ENCODE data around the gene SDS. TPM values are rescaled to one million over a fixed set of nuclear protein-coding genes. Genes with fewer than 3 reads are reported as not detected.

SDS gene
- total RNA-seq, 4 donors from 2014 or later: 0.63 TPM; not detected in 3

DNA sequence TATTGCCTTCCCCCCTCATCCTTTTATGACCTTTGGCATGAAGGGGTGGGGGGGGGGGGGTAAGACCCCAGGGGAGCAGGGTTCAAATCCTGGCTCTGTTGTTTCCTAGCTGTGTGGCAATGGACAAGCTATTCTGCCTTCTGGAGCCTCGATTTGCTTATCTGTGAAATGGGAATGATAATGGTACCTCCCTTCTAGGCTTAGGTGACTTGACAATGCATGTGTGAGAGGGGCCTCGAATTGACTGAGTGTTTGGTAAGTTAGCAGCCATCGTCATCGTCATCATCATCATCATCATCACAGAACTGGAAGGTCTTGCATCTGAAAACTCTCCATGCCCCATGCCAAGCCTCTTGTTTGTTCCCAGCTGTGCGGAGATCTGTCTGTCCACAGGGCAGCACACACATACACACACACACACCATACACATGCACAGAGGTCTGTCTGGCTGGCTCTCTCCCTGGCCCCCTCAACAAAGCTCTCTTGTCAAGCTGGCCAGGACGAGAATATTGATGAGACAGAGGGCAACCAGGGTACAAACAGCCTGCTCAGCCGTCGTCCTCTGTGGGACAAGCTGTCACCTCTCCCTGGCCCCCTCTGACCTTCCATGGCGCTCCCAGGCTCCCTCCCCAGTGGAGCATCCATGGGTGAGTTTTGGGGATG, 5.9 kb upstream of the SDS start:
- intact Hi-C loops (cut with DNase I; ENCODE audit: low total_unique reads): no loop called here
- TF ChIP-seq, protein P1, sequence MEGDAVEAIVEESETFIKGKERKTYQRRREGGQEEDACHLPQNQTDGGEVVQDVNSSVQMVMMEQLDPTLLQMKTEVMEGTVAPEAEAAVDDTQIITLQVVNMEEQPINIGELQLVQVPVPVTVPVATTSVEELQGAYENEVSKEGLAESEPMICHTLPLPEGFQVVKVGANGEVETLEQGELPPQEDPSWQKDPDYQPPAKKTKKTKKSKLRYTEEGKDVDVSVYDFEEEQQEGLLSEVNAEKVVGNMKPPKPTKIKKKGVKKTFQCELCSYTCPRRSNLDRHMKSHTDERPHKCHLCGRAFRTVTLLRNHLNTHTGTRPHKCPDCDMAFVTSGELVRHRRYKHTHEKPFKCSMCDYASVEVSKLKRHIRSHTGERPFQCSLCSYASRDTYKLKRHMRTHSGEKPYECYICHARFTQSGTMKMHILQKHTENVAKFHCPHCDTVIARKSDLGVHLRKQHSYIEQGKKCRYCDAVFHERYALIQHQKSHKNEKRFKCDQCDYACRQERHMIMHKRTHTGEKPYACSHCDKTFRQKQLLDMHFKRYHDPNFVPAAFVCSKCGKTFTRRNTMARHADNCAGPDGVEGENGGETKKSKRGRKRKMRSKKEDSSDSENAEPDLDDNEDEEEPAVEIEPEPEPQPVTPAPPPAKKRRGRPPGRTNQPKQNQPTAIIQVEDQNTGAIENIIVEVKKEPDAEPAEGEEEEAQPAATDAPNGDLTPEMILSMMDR (IDR thresholded peaks at IDR 0.05): no peak
- no peak for TF ChIP-seq POLR2A (IDR thresholded peaks at IDR 0.05)
- DNase-seq (ENCODE audit: low spot score in 2 of 2): no peak
- 61 to 68% methylated on average over 9 of the region's 9 CpGs for WGBS, 2 donors
- H3K4me3 ChIP-seq (ENCODE audit: low read depth, poor library complexity, severe bottlenecking): no peak overlapping the region

DNA sequence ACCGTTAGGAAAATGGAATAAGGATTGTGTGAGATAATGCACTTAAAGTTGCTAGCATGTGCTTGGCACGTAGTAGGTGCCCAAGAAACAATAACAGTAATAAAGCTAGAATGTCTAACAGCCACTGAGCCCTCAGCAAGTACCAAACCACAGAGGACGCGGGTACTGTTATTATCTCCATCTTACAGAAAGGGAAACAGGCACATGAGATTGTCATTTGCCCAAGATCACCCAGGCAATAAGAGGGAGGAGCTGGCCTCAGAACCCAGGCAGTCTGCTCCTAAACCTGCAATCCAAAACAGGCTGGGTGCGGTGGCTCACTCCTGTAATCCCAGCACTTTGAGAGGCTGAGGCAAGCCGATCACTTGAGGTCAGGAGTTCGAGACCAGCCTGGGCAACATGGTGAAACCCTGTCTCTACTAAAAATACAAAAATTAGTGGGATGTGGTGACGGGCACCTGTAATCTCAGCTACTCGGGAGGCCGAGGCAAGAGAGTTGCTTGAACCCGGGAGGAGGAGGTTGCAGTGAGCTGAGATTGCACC, 5.1 kb upstream of the SDS start:
- H3K4me3 ChIP-seq (ENCODE audit: low read depth, poor library complexity, severe bottlenecking): no peak overlapping the region
- intact Hi-C loops (cut with DNase I; ENCODE audit: low total_unique reads): no loop called here
- TF ChIP-seq POLR2A (IDR thresholded peaks at IDR 0.05): no peak
- TF ChIP-seq, protein P1 (IDR thresholded peaks at IDR 0.05): no peak
- DNase-seq (ENCODE audit: low spot score in 2 of 2): no peak
- 88 to 92% methylated on average over 11 of the region's 11 CpGs for WGBS, 2 donors

DNA sequence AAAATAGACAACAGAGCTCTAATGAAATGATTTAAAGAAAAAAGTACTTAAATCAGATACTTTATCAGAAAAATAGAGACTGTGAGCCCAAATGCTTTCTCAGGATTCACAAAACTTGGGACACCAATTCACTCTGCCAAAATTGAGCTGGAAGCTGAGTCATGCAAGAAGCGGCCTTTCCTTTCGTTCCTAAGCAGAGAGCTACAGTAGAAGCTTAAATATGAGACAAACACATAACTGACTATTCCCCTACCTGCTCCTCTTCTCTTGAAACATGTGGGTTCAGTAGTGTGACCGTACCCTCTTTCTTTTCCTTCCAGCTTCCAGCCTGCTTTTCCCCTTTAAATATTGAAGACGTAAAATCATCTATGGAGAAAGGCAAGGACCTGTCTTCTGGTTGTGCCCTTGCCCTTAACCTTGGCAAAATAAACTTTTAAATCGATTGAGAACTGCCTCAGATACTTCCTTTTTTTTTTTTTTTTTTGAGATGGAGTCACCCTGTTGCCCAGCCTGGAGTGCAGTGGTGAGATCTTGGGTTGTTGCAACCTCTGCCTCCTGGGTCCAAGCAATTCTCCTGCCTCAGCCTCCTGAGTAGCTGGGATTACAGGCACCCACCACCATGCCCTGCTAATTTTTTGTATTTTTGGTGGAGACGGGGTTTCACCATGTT, 4.4 kb upstream of the SDS start:
- TF ChIP-seq, protein P1 (IDR thresholded peaks at IDR 0.05): no peak
- TF ChIP-seq POLR2A (IDR thresholded peaks at IDR 0.05): no peak
- H3K4me3 ChIP-seq (ENCODE audit: low read depth, poor library complexity, severe bottlenecking): no peak overlapping the region
- 59 to 65% methylated on average over 6 of the region's 6 CpGs for WGBS, 2 donors
- no peak for DNase-seq (ENCODE audit: low spot score in 2 of 2)
- intact Hi-C loops (cut with DNase I; ENCODE audit: low total_unique reads): no loop called here

DNA sequence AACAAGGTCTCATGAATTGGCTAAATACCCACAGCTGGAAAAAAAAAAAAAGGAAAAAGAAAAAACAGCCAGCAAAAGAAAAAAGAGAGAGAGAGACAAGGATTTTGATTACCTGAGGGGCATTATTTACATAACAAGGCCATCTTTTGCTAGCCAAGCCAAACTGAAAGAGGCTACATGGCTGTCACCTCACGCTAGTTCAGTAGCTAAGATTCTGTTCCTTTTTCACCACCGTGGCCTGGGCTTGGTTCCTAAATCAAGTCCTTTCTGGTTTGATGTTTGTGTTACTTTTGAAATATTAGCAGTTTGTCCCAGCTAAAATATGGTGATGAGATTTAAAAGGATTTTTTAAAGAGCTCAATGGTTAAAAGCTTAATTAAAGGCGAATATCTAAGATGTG, 2.0 kb upstream of the SDS start:
- TF ChIP-seq, protein P1 (IDR thresholded peaks at IDR 0.05): no peak
- no peak for TF ChIP-seq POLR2A (IDR thresholded peaks at IDR 0.05)
- DNase-seq (ENCODE audit: low spot score in 2 of 2): no peak
- WGBS, 2 donors: 75 to 79% methylated on average over 3 of the region's 3 CpGs
- H3K4me3 ChIP-seq (ENCODE audit: low read depth, poor library complexity, severe bottlenecking): no peak overlapping the region
- intact Hi-C loops (cut with DNase I; ENCODE audit: low total_unique reads): no loop called here

DNA sequence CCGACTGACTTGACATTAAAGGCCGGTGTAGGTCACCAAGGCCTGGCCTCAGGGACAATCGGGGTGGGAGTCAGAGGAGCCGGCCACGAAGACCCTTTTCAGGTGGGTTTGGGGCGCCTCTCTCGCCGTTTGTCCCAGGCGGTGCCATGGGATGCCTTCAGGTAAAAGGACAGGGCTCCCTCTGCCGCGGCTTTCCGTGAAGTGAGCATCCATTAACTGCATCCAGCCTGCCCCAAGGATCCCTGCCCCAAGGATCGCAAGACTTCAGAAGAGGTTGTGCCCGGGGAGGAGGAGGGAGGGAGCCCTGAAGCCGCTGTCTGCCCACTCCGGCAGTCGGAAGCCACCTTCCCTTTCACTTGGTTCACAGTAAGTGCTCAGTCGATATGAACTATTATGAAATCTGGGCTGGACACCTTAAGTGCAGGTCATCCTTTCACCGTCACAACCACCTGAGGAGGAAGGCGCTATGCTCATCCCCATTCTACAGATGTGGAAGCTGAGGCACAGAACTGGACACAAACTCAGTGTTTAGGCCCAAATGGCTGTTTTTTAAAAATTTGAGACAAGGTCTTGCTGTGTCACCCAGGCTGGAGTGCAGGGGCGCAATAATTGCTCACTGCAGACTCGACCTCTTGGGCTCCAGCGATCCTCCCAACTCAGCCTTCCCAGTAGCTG, 964 bp downstream of the SDS start:
- WGBS, 2 donors: 88 to 89% methylated on average over 19 to 23 of the region's 23 CpGs
- H3K4me3 ChIP-seq (ENCODE audit: low read depth, poor library complexity, severe bottlenecking): no peak overlapping the region
- TF ChIP-seq POLR2A (IDR thresholded peaks at IDR 0.05): no peak
- TF ChIP-seq, protein P1 (IDR thresholded peaks at IDR 0.05): no peak
- intact Hi-C loops (cut with DNase I; ENCODE audit: low total_unique reads): no loop called here
- DNase-seq (ENCODE audit: low spot score in 2 of 2): no peak
